ENCODE data around the gene ACMSD.
"Not testable (repeated sequence)": the region's sequence is repeated elsewhere in the genome, so short reads cannot be mapped to it uniquely, and the experiment has no call there.

Gene ACMSD

DNA sequence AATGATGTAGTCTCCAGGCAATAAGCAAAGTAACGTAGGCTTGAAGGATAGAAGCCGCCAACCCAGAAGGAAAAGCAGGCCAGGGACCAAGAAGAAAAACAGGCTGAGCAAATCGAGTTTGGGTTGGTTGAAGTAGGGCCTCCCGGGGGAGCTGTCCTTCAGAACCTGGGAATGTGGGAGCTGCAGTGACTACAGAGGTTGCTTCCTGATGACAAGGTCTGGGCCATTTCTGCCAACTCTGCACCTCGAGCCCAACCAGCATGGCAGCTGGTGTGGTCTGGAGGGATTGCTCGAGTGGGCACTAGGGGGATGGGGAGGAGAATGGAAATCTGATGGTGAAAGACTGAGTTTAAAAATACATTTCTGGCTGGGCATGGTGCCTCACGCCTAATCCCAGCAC, 14.1 kb downstream of the ACMSD start:
- DNase-seq (ENCODE audit: low read depth), result no peak

DNA sequence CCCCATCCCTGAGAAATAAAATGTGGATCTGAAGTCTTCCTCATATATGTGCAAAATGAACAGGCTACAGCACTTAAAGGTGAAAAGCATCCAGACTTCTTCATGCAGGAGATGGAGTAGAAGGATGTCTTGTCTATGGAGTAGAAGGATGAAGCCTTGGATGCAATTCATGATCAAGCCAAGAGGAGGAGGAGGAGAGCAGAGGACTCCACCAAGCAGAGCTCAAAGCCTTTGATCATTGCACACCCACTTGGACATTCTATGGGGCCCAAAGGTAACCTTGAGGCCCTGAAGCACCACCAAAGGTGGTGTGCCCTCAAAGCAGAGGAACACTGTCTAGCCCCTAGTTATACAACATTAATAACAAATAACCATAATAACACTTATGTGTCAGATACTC, 17.3 kb downstream of the ACMSD start:
- DNase-seq (ENCODE audit: low read depth), result no peak

DNA sequence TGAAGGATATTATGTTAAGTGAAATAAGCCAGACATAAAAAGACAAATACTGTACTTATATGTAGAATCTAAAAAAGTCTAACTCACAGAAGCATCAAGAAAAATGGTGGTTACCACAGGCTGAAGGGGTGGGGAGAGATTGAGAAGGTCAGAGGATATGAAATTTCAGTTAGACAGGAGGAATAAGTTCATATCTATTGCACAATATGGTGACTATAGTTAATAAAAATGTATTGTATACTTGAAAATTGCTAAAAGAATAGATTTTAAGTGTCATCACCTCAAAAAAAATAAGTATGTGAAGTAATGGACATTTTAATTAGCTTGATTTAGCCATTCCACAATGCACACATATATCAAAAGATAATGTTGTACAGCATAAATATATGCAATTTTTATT, 19.8 kb downstream of the ACMSD start:
- peak; percentile 17 for DNase-seq (ENCODE audit: low read depth)

DNA sequence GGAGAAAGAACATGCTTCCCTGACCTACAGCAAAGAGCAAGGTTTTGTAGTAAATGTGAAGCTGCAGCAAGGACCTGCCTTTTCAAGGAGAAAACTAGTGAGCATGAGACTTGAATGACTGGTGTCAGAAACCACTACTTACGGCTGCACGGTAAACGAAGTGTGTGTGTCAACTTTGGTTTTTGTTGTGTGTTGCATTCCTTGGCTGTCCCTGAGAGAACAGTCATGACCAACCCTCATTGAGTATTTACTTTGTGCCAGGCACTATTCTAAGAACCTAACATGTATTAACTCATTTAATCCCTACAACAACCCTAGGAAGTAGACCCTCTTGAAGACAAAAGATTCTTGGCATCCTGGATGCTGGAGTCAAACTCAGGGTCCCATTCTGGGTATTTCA, 22.8 kb downstream of the ACMSD start:
- DNase-seq (ENCODE audit: low read depth), result no peak

DNA sequence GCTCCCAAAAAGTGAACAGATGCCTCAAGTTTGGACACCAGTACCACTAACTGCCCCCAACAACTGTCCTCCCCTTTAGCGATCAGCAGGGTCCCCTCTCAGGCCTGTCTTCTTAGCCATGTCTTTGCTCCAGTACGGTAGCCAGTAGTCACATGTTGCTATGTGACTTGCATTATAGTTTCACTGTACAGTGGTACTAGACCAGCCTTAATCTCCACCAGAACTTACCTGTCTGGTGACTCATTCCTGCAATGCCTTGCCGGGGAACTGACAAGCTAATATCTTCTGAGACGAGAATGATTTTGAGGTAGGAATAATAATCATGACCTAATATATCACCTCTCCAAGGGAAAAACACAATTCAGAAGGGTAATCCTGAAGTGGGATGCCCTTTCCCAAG, 23.7 kb downstream of the ACMSD start:
- no peak for DNase-seq (ENCODE audit: low read depth)

DNA sequence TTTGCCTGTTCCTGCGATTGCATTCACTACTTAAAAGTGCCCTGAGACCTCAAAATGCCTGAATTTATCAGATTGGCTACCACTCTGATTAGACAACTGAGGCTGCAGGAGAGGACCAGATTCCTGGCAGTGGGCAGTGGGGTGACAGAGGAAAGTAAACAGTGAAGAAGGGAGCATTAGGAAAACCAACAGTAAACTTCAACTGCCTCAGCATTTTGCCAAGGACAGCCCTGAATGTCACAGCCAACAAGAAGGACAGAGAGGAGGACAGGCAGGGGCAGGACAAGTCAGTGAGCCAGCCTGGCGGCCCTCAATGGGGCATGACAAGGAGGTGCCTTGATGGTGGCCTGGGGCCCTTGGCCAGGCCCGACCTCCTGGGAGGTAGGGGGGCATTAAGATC, 24.3 kb downstream of the ACMSD start:
- DNase-seq (ENCODE audit: low read depth), result no peak

DNA sequence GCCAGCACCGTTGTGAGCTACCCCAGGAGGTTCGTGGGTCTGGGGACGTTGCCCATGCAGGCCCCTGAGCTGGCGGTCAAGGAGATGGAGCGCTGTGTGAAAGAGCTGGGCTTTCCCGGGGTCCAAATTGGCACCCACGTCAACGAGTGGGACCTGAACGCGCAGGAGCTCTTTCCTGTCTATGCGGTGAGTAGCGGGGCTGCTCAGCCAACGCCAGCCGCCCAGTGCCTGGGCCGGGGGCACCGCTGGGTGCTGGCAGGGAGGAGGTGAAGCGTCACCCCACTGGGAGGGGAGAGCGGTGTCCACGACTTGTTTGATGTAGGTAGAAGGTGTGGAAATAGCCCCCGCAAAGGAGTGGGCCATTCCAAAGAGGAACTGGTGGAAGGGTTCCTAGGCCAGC, 25.0 kb downstream of the ACMSD start:
- DNase-seq (ENCODE audit: low read depth), result no peak

DNA sequence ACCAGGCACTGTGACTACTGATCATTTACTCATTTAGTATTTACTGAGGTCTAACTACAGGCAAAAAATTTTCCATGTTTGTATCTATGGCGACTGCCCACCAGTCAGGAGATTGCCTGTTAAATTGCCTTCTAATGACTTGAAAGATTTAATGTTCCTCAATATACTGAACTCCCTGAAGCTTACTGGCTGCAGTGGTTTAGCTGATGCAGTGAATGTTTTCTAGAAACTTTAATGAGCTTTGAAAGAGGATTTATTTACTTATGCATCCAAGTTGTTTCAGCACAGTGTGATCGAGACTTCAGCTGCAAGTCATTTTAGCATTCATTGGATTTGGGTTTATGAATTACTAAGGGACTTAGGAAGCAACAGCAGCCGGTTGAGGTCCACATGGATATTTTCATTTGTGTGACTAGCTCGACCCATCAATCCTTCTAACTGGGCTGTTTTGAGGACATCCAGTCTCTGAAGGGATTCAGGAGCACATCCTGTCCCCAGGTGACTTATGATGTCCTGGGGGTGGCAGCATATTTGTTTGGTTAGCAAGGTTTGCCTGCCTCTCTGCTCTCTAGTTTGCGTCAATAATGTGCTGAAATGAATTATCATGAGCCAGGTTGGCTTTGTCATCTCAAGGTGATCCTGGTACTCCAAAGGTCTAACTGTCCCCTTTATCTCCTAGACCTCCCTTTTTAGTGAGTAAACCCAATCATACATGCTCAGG, 26.8 kb downstream of the ACMSD start:
- no peak for DNase-seq (ENCODE audit: low read depth)

DNA sequence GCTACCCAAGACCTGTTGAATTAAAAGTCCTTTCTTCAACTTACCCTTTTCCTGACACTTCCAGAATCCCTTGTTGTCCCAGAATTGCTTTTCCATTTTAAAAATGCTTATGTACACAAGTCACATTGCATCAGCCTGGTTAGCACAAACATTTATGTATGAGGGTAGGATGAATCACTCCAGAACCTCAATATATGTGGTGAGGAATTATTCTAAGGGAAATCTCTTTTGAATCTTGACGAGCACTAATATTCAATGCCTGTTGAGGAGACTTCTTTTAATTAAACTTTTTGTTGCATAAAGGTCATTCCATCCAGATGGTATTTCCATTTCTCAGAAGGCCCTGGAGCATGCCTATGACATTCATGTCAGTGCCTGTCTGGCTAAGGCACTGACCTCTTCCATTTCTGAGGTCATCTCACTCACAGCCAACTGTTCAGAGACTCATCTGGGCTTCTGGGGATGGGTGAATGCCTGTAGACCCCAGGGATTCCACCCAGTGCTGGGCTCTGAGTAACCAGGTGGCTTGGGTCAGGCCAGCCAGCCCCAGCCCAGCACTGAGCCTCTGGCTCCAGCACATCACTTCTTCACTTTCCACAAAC, 28.2 kb downstream of the ACMSD start:
- peak; percentile 71 for DNase-seq (ENCODE audit: low read depth)

DNA sequence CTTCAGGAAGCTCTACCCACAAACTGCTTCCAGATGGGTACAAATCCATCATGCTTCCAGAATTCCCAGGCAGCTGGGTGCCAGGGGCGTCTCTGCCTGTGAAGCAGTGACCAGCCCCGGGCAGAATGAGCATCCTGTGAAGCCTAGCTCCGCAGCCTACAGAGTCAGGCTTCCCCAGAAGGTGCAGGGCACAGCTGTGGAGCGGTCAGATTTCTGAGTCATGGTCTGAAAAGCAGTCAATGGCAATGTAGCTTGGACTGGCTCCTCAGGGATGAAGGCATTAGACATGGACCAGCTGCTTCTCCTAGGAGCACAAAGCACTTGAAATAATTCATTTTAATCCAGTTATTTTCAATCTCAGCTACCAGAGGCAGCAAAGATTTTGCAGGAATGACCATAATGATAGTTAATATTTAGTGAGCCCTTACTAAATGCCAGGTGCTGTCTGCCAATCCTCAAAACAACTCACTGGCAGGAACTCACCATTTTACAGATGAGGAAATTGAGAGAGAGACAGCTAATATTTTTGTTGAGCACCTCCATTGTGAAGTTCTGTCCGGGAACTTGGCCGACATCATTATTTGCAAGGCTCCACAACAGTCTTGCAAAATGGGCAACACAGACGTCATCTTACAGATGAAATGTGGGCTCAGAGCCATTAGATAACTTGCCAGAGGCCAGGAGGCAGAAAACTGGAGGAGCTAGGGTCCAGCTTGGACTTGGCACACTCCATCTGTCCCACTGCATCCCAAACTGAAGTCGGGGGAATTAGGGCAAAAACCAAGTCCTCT, 31.7 kb downstream of the ACMSD start:
- no peak for DNase-seq (ENCODE audit: low read depth)

DNA sequence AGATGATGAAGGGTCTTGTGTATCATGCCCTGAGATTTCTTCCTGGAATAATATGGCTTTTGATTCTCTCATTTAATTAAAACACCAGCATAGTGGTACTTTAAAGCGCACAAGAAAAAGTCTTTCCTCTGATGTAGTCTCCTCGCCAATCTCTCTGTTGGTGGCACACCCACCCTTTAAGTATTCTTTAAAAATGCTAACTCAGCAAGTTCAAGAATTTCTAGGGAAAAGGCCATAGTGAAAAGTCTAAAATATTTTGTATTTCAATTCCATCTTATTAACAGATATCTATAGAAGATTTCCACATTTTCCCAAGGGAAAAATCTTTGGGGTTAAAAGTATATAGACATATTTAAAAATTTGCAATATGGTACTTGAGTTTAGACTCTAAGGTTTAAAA, 34.7 kb downstream of the ACMSD start:
- no peak for DNase-seq (ENCODE audit: low read depth)

DNA sequence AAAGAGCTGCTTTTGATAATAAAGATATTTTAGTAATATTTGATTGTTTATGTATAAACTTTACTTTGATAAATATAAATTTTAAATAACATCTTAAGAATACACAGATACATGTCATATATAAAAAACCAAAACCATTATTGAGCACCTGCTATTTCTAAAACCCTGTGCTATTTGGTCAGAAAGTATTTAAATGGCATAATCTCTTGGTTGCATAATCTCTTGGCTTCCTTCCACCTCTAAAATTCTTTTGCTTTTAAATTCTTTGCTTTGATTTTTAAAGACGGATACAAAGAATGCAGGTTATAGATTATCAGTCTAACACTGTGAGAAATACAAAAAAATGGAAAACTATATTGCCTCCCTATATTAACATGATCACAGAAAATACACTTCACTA, 36.9 kb downstream of the ACMSD start:
- DNase-seq (ENCODE audit: low read depth), result peak; percentile 42

DNA sequence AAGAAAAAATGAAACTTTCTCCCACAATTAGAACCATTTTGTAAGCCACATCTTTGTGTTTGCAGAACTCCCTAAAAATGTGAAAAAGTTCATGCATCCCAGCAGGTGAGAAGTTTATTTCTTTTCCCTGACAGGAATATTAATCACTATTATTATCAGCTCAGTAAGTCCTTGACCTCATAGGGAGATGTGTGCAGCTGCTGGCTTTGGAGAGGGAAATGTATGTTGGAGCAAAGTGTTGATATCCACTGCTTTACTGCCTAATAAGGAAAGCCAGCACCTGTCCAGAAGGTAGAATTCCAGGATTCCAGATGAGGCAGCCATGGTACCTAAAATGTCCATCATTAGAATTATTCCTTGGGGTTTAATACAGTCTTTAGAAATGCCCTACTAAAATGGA, 44.4 kb downstream of the ACMSD start:
- DNase-seq (ENCODE audit: low read depth), result no peak

DNA sequence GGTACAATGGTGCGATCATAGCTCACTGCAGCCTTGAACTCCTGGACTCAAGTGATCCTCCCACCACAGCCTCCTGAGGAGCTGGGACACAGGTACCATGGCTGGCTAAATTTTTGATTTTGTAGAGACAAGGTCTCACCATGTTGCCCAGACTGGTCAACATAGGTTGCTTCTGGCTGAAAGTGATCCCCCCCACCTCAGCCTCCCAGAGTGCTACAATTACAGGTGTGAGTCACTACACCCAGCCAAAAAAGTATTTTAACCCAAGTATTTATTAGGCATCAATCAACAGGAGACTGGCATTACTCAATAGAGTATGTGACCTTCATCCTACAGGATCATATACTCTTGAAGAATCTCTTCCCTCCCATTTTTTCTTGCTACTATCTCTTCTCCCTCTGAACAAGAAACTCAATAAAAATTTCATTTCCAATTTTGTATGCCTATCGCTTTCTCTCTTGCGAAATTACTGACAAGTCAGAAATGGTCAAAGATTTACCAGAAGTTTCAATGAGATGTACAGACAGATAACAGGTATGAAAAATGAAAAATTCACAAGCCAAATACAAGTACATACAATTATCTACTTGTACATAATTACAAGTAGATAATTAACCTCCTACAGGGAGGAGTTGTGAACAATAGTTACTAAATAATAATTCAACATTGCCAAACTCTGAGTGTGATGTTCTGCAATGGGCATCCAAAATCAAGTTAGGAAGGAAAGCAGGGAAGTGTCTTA, 45.3 kb downstream of the ACMSD start:
- no peak for DNase-seq (ENCODE audit: low read depth)

DNA sequence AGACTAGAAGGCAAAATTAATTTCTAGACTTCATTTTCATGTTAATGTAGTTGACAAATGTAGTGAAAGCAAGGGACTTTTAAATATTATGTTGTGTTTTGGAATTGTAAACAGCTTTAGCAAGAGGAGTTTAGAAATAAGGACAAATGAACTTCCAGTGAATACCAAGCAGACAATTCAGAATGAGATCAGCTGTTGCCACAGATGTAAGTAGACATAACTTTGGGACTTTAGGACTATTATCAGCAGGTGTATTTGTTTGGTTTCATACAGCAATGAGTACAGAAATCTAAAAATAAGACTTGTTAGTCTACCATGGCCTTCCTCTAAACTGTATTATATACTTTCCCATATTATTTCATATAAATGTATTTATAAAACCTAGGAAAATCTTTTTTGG, 46.0 kb downstream of the ACMSD start:
- no peak for DNase-seq (ENCODE audit: low read depth)

DNA sequence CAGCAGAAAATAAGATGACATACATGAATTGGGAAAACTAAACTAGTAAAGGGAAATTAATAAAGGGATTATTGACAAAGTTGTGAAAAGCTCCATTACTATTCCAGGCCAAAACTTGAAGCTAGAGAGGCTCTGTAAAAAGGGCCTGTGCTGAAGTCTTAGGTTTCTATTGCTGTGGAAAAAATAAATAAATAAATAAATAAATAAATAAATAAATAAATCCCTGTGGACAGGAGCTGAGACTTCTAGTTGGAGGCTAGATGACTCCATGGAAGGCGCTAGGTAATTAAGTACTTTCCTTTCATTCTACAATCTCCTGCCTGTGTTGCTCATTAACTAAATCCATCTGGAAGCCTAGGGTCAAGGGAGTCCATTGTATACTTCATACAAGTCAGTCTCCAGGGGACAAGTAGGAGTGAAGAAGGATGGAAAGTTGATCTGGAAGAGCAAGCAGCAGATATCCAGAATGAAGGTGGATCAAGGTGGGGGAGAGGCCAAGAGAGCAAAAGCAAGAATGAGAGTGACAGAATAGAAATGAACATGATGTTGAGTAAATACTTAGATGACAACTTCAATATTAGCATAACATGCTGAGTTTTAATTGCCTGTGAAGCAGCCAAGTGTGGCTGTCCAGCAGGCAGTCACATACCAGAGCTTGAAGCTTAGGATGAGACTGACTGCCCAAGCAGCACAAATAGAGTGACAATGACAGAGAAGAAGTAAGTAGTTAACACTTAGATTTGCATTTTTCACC, 54.0 kb downstream of the ACMSD start:
- no peak for DNase-seq (ENCODE audit: low read depth)

DNA sequence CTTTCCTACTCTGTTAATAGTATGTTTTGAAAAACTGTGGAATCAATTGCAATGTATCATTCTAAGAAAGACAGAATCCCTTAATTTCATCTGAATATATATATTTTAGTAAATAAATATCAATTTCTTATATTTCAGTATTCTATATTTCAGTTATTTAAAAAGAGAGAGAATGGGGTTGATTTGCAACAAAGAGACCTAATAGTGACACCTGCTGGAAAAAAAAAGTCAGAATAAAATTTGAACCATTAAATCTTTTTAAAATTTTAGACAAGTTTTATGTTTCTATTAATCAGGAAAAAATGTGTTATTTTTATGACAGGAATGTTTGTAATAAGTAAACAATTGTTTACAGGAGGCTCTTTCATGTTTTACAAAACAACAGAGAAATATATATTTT, 59.5 kb downstream of the ACMSD start:
- peak; percentile 21 for DNase-seq (ENCODE audit: low read depth)

DNA sequence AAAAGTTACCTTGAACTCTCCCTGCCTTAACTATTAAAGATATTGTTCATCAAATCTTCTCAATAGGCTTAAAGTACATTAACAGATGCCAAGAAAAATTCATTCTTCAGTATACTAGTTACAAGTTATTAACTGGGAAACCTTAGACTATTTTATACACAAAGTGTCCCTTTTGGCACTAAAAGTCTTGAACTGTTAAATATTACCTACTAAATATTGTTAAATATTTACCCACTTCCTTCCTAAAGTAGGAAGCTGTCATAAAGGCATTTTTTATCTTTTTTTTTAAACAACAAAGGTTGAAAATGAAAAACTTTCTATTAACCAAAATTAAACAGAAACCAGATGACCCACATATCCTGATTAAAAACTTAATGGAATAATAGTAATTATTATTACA, 60.8 kb downstream of the ACMSD start:
- no peak for DNase-seq (ENCODE audit: low read depth)

DNA sequence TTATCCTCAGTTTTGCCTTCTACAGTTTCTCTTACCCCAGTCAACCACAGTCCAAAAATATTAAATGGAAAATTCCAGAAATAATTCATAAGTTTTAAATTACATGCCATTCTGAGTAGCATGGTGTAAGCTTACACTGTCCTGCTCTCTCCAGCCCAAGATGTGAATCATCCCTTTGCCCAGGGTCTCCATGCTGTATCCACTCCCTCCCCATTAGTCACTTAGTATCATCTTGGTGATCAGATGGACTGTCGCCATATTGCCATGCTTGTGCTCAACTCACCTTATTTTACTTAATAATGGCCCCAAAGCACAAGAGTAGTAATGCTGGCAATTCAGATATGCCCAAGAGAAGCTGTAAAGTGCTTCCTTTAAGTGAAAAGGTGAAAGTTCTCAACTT, 61.7 kb downstream of the ACMSD start:
- peak; percentile 81 for DNase-seq (ENCODE audit: low read depth)

DNA sequence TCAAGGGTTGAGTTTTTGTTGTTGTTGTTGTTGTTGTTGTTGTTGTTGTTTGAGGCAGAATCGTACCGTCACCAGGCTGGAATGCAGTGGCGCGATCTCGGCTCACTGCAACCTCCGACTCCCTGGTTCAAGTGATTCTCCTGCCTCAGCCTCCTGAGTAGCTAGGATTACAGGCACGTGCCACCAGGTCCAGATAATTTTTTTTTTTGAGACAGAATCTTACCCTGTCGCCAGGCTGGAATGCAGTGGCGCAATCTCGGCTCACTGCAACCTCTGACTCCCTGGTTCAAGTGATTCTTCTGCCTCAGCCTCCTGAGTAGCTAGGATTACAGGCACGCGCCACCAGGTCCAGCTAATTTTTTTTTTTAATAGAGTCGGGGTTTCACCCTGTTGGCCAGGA, 65.3 kb downstream of the ACMSD start:
- DNase-seq (ENCODE audit: low read depth), result not testable (repeated sequence)

DNA sequence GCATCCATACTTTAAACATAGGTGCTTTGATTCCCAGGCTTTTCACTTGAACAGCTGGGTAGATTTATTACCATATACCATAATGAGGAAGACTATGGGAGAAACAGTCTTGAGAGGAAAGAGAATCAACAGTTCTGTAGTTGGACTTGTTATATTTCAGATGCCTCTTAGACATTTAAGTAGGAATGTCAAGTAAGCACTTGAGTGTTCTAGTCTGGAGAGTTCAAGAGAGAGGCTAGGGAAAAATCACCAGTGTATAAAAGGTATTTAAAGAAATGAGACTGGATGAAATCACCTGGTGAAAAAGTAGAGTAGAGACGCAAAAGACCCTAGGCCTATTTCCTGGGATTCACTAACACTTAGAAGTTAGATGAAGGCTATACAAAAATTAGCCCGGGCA, 66.8 kb downstream of the ACMSD start:
- DNase-seq (ENCODE audit: low read depth), result no peak

DNA sequence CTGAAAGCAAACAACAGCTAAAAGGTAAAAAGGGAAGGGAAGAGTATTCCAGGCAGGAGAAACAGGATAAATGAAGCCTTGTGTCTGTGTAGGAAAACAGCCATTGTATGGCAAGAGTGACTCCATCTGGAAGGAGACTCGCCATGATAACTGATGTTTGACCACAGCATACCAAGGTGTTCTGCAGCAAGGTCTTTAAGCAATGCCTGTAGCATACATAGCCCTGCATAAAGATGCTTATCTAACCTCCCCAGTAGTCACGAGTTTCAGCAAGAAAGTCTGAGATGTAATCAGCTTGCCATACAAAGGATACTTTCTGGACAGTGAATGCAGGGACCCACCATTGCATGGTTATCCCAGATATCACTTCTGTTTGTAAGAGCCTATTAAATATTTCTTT, 68.3 kb downstream of the ACMSD start:
- no peak for DNase-seq (ENCODE audit: low read depth)

Data from iris pigment epithelial cell (primary cell).